Dermis microvascular lymphatic vessel endothelial cell (primary cell): ENCODE measurements around the gene UTS2B. TPM values are rescaled to one million over a fixed set of nuclear protein-coding genes. Genes with fewer than 3 reads are reported as not detected.
A peak's percentile ranks its signal among the peaks of the same experiment; 100 is the strongest.

Experiments used
- DNase-seq, 2 donors: peaks; one replicate each; pipeline versions ENCODE4 v3.0.0 to v3.0.0-alpha.2; 2010; ENCODE audit warnings: low read depth in 2 of 2
- total RNA-seq: library from RNA; depleted of rRNA; stranded (reverse); fragments of >200 nt; gene quantifications from 2 replicates; pipeline ENCODE4 v1.2.1, GENCODE V29; 2014

Gene UTS2B
- total RNA-seq, 1 donor from 2014 or later: not detected

GRCh38 chr3:191353022-191353777 lies 22.9 kb upstream of the UTS2B start:
- no peak for DNase-seq

GRCh38 chr3:191352014-191352413 lies 21.7 kb upstream of the UTS2B start:
- DNase-seq: peak in 1 of 2 donors; percentile 43

- DNase-seq: peak; percentile 79 to 86
Measured at GRCh38 chr3:191350396-191351090, 20.2 kb upstream of the UTS2B start.

- DNase-seq: no peak
Measured at GRCh38 chr3:191348098-191348497, 17.8 kb upstream of the UTS2B start.

GRCh38 chr3:191347228-191347627 lies 16.9 kb upstream of the UTS2B start:
- no peak for DNase-seq

- DNase-seq: no peak
Measured at GRCh38 chr3:191345334-191345733, 15.0 kb upstream of the UTS2B start.

- no peak for DNase-seq
Measured at GRCh38 chr3:191343913-191344312, 13.6 kb upstream of the UTS2B start.

GRCh38 chr3:191343115-191343514 lies 12.8 kb upstream of the UTS2B start:
- no peak for DNase-seq

- no peak for DNase-seq
Measured at GRCh38 chr3:191342411-191342810, 12.1 kb upstream of the UTS2B start.

GRCh38 chr3:191342006-191342405 lies 11.7 kb upstream of the UTS2B start:
- no peak for DNase-seq

GRCh38 chr3:191340966-191341365 lies 10.6 kb upstream of the UTS2B start:
- no peak for DNase-seq

- DNase-seq: no peak
Measured at GRCh38 chr3:191340351-191340750, 10.0 kb upstream of the UTS2B start.

- DNase-seq: no peak
Measured at GRCh38 chr3:191339316-191339917, 9.1 kb upstream of the UTS2B start.

GRCh38 chr3:191338177-191338488 lies 7.8 kb upstream of the UTS2B start:
- DNase-seq: no peak

GRCh38 chr3:191336833-191337232 lies 6.5 kb upstream of the UTS2B start:
- DNase-seq: no peak

- DNase-seq: no peak
Measured at GRCh38 chr3:191334346-191334893, 4.1 kb upstream of the UTS2B start.

GRCh38 chr3:191333298-191333880 lies 3.1 kb upstream of the UTS2B start:
- no peak for DNase-seq

GRCh38 chr3:191331388-191331787 lies 1.1 kb upstream of the UTS2B start:
- DNase-seq: peak in 1 of 2 donors; percentile 56

GRCh38 chr3:191330530-191331048 lies 263 bp upstream of the UTS2B start:
- no peak for DNase-seq

- DNase-seq: peak; percentile 57 to 88
Measured at GRCh38 chr3:191328962-191329653, 1.2 kb downstream of the UTS2B start, which contains the start of gene CCDC50. Gene CCDC50 (plus strand): TSS chr3:191329394. CDS start chr3:191329675, 281 bp downstream.

GRCh38 chr3:191328383-191328961 lies 1.9 kb downstream of the UTS2B start:
- DNase-seq: peak; percentile 69 to 71
